ENCODE measurements around the gene IL11RA.
A peak's percentile ranks its signal among the peaks of the same experiment; 100 is the strongest.

- TF ChIP-seq POLR2A (IDR thresholded peaks at IDR 0.05) (no peak), CTCF (IDR thresholded peaks at IDR 0.05) (peak in 1 of 6 experiments; percentile 12)
Measured at GRCh38 chr9:34628656-34629490, 23.1 kb upstream of the IL11RA start, which contains the start of gene ARID3C.
